ENCODE results near the gene INPP4B.
"Not testable (repeated sequence)": the region's sequence is repeated elsewhere in the genome, so short reads cannot be mapped to it uniquely, and the experiment has no call there.

Gene INPP4B

DNA sequence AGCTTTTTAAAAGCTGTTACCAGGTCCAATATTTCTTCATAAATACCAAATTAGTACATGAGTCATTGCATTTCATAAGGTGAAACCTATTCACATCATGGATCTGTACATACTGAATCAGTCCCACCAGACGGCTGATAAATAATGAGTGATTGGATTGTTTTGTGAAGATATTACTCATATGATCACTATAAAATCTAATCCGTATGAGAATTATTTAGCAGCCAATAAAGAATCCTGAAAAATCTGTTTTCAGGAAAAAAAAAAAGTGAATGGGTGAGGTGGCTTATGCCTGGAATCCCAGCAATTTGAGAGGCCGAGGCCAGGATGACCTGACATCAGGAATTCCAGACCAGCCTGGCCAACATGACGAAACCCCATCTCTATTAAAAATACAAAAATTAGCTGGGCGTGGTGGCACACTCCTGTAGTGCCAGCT lies 438.1 kb downstream of the INPP4B start:
- DNase-seq (ENCODE audit: low spot score), result no peak

GRCh38 chr4:142407596-142407995 lies 438.5 kb downstream of the INPP4B start:
- DNase-seq (ENCODE audit: low spot score), result no peak

DNA sequence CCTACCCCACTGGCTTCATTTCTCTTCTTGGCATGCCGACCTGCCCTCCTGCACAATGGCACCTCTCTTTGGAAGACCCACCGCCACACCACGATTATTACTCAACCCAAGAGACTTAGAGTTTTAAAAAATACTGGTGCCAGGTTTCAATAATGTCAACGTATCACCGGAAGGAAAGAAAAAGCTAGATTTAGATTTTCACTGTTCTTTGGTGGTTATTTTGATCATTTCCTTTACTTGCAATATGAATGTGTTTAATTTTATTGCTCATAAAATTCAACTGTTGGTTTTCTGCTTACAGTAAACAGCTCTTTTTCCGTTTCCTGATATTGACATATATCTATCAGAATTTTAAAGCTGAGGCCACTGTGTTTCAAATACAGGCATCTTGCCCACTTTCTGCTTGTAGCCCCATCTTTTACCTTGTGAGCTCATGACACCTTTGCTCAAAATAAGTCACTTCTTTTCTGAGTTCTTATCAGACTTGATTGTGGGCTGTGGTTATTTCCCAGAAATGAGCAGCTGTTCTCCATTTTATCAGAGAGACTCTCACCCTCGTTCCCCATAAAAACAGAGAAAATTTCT lies 439.1 kb downstream of the INPP4B start:
- peak; percentile 82 for DNase-seq (ENCODE audit: low spot score)

DNA sequence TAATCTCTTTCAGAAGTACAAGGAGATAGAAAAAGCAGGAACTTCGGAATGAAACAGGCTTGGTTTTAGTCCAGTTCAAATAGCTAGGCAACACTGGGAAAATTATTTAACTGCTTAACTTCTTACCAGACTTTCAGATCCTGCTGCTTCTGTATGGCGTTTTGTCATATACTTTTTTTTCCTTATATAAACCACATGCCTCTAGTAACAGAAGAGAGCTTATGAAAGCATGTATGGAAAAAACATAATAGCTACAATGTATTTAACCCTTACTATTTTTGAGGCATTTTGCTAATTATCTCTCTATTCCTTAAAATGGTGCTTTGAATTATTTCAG lies 439.6 kb downstream of the INPP4B start:
- no peak for DNase-seq (ENCODE audit: low spot score)

GRCh38 chr4:142405695-142406498 lies 440.2 kb downstream of the INPP4B start:
- DNase-seq (ENCODE audit: low spot score), result no peak

GRCh38 chr4:142405021-142405694 lies 440.9 kb downstream of the INPP4B start:
- peak; percentile 60 for DNase-seq (ENCODE audit: low spot score)

DNA sequence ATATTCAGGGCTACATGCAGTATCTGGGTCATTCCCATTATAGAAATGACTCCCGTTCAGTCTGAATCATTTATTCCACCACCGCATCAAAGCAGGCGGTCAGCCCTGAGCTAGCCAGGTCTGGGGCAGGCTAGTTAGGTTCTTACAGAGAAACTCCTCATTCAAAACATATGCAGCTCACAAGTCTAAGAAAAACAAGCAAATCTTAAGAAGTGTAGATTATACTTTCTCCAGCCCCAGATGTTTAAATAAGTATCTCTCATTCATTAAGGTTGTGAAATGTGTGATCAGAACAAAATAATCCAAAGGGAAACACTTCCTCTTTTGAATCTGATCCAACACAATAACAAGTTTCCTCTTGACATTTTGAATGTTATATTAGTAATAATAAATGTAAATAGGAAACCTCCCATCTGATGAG lies 441.9 kb downstream of the INPP4B start:
- peak; percentile 43 for DNase-seq (ENCODE audit: low spot score)

DNA sequence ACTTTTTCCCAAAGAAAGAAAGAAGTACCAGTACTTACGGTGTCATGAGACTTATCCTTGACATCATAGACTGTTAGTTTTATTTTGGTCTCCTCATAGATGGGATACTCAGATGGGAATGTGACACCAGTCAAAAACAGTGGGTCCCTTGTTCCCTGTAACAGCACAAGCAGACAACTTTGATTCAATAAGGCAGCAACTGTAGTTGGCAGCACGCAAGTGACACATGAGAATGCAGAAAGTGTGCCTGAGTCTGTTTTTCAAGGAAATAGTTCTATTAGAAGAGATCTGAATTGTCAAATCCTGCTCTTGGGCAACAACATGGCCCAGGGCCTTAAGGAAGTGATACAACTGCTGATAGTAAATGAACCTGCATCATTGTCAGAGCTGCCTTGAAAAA lies 443.2 kb downstream of the INPP4B start:
- DNase-seq (ENCODE audit: low spot score), result peak; percentile 63

DNA sequence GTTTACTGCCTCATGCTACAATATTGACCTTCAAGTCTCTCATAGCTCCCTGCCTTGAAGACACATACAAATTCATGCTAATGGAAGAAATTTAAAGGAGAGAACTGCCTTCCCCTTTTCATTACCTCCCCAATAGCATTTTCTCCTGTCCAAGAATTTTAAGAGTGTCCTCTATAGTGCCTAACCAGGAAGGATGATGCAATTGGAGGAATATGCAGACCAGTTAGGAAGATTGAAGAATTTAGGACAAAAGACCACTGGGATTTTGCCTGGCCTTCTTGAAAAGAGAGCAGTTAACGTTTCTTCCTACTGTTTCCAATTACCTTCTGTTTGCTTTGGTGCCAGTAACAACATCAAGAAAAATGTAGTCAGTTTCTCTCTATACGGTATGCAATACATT lies 443.9 kb downstream of the INPP4B start:
- no peak for DNase-seq (ENCODE audit: low spot score)

GRCh38 chr4:142397364-142397991 lies 448.6 kb downstream of the INPP4B start:
- DNase-seq (ENCODE audit: low spot score), result not testable (repeated sequence)

GRCh38 chr4:142396279-142396678 lies 449.8 kb downstream of the INPP4B start:
- DNase-seq (ENCODE audit: low spot score), result no peak

DNA sequence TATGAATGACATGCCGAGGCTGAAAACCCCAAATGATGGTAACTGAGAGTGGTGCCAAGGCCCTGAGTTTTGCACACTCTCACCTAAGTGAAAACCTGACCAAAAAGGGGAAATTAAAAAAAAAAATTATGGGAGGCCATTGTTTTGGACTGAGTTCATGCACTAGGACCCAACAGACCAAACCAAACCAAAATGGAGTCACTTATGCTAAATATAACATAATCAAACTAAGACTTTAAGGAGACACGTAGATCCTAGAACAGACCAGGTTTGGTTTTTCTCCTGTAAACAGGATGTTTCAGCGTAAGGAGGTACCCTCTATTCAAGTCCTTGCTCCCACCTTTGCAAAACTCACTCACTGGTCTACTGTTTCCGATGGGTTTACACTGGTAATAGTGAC lies 453.0 kb downstream of the INPP4B start:
- no peak for DNase-seq (ENCODE audit: low spot score)

GRCh38 chr4:142386856-142387255 lies 459.2 kb downstream of the INPP4B start:
- no peak for DNase-seq (ENCODE audit: low spot score)

DNA sequence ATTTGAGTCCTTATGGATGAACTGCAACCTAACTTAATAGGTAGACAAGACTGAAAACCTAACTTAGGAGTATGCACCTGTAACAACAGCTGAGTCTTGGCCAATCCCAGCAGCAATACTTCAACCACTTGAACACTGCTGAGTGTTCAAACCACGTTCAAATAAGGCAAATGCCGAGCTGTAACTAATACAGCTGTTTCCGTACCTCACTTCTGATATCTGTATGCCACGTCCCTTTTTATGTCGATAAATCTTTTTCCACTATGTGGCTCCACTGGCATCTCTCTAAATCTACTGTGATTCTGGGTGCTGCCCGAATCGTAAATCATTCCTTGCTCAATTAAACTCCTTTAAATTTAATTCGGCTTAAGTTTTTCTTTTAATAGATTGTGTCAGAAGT lies 459.7 kb downstream of the INPP4B start:
- DNase-seq (ENCODE audit: low spot score), result peak; percentile 39

DNA sequence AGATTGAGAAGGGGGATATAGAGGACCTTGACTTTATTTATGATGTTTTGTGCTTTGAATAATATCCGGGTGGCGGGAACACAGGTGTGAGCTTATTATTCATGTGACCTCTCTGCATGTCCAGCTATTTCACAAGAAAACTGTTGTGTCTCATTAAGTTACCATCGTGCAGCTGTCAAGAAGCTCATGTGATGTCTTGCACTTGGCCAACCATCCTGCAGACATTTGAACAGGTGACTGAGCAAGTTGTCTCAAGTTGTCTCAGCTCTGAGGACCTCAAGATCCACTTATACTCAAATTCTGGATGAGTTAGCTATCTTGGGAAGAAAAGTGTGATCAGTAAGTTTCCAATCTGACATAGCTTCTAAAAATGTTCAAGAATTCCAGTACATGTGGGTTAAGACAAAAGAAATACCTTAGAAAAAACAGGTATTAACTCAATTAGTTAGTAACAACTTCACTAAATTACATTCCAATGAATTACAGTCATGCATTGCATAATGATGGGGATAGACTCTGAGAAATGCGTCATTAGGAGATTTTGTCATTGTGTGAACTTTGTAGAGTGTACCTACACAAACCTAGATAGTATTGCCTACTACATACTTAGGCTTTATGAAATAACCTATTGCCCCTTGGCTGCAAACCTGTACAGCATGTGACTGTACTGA lies 462.2 kb downstream of the INPP4B start:
- DNase-seq (ENCODE audit: low spot score), result no peak

- no peak for DNase-seq (ENCODE audit: low spot score)
Observed at GRCh38 chr4:142383354-142383753, 462.7 kb downstream of the INPP4B start.

- no peak for DNase-seq (ENCODE audit: low spot score)
Observed at GRCh38 chr4:142380052-142380602, 466.0 kb downstream of the INPP4B start.

- no peak for DNase-seq (ENCODE audit: low spot score)
Observed at GRCh38 chr4:142379277-142380051, 466.6 kb downstream of the INPP4B start.

DNA sequence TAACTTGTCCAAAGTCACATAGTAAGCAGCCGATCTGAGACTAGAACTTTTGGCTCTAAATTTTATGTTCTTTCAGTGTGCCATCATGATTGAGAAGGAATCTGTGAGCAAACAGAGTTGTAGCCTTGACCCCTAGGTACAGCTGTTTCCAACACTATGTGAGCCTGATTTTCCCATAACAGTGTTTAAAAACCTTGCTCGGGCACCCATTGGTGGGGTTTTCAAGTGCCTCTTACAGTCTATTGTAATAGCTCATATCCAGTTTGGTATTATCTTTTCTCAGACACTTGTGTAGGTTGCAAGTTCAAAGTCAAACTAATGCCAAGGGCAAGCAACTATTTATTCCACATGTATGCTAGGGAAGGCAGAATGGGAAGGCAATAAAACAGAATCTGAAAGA lies 467.9 kb downstream of the INPP4B start:
- DNase-seq (ENCODE audit: low spot score), result no peak

DNA sequence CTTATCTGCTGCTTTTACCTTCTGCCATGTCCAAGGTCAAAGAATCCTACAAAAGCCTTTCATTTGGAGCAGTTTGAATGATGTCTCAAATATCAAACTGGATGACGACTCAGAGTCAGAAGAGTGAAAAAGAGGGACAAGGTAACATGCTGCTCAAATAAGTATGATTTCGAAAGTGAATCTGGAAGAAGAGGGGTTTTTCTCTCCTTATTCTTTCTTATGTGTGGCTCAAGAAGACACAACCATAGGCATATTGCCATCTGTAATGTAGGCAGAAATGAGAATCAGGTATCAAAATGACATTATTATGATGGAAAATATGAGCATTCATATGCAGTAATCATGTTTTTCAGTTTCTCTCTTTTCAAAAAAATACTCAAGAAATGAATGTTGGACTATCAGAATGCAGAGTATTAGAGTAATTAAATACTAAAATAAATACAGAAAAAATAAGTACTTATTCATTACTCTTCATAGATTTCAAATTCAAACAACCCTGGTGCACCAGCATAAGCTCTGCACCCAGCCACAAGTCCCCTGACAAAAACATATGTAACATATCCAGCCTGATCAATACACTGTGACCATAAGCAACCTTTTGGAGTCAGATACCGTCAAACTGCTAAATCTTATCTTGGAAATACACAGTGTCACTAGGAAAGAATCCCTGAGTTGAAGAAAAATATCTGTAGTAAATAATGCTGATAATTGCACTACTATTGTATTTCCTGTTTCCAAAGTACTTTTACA lies 468.6 kb downstream of the INPP4B start:
- no peak for DNase-seq (ENCODE audit: low spot score)

Data from CD4-positive, alpha-beta T cell treated with Interleukin-2 at 100 ng/mL for 4 hours (primary cell).